A549 (cell line): ENCODE data around the gene SERTAD2. TPM values are rescaled to one million over a fixed set of nuclear protein-coding genes. Genes with fewer than 3 reads are reported as not detected.

ENCODE experiments used
- ATAC-seq, 2 experiments: fragments of 200-7000 bp in 1 of 2; fragments of >200 bp in 1 of 2; cut with Nextera tagmentation in 1 of 2; cut with Tn5 transposase in 1 of 2; 3 replicates each; pipeline versions ENCODE4 v1.8.0 to v1.9.1; 2018 to 2020; ENCODE audit warnings: mild to moderate bottlenecking in 1 of 2, moderate library complexity in 1 of 2
- CTCF ChIA-PET: fragments of 300-600 bp; sonication (Branson Sonifier 250); formaldehyde crosslinking; extraction: SDS; loops from one replicate; lab custom pipeline; 2021; ENCODE audit warnings: antibody characterized with exemption, inconsistent platforms; lab: Yijun Ruan, JAX
- POLR2A ChIA-PET: fragments of 350-600 bp; formaldehyde crosslinking; extraction: SDS; loops from one replicate; lab custom pipeline; 2021; ENCODE audit warnings: antibody characterized with exemption, inconsistent platforms; lab: Yijun Ruan, JAX
- DNase-seq, 2 experiments: peaks; one replicate each; pipeline versions ENCODE4 v3.0.0 to v3.0.0-alpha.2; 2011 to 2016; ENCODE audit warnings: low read depth in 1 of 2, low spot score in 1 of 2
- FAIRE-seq: peaks from 2 replicates; lab custom pipeline; 2011; peaks lifted over from hg19 to GRCh38; lab: Jason Lieb, UNC
- H3K27ac ChIP-seq, 2 experiments: fragments of >200 bp; sonication (Bioruptor Twin); formaldehyde crosslinking; 3 replicates each; pipeline ENCODE4 v1.5.1; 2016 to 2017
- H3K4me1 ChIP-seq: fragments of >200 bp; sonication (Bioruptor Twin); formaldehyde crosslinking; 3 replicates; pipeline ENCODE4 v1.6.1; 2016
- H3K4me2 ChIP-seq: fragments of >200 bp; sonication (Bioruptor Twin); formaldehyde crosslinking; 3 replicates; pipeline ENCODE4 v1.6.1; 2016
- H3K4me3 ChIP-seq: fragments of >200 bp; sonication (Bioruptor Twin); formaldehyde crosslinking; 3 replicates; pipeline ENCODE4 v1.5.1; 2016
- H3K9me3 ChIP-seq: fragments of >200 bp; sonication (Bioruptor Twin); formaldehyde crosslinking; 3 replicates; pipeline ENCODE4 v1.6.1; 2016
- BHLHE40 ChIP-seq: IDR thresholded peaks from 2 replicates; pipeline ENCODE4 v1.6.1; 2012; ENCODE audit warnings: low read depth, low read length, inconsistent platforms
- CBX2 ChIP-seq: fragments of 200-600 bp; sonication (generic); IDR thresholded peaks from 2 replicates; pipeline ENCODE4 v1.6.1; 2016; ENCODE audit warnings: low read depth, mild to moderate bottlenecking, borderline replicate concordance
- CEBPB ChIP-seq, 2 experiments: fragments of >200 bp in 1 of 2; sonication (Bioruptor Twin) in 1 of 2; formaldehyde crosslinking in 1 of 2; IDR thresholded peaks; 2 replicates each; pipeline ENCODE4 v1.6.1; 2012 to 2016
- FOSB ChIP-seq: fragments of 250-450 bp; sonication (Bioruptor Pico); IDR thresholded peaks from 2 replicates; pipeline ENCODE4 v1.5.0; 2020; ENCODE audit warnings: mild to moderate bottlenecking, moderate library complexity
- HDAC2 ChIP-seq: fragments of 200-600 bp; sonication (generic); IDR thresholded peaks from 2 replicates; pipeline ENCODE4 v1.6.1; 2016
- HOXB5 ChIP-seq: fragments of 250-450 bp; sonication (Bioruptor Pico); IDR thresholded peaks from 2 replicates; pipeline ENCODE4 v1.5.0; 2020; ENCODE audit warnings: mild to moderate bottlenecking, moderate library complexity
- JUNB ChIP-seq: fragments of >200 bp; sonication (Bioruptor Twin); formaldehyde crosslinking; IDR thresholded peaks from 2 replicates; pipeline ENCODE4 v1.6.1; 2016
- KDM1A ChIP-seq: fragments of 200-600 bp; sonication (generic); IDR thresholded peaks from 2 replicates; pipeline ENCODE4 v1.6.1; 2016; ENCODE audit warnings: low read depth, mild to moderate bottlenecking
- NPAS2 ChIP-seq: fragments of 250-450 bp; sonication (Bioruptor Pico); IDR thresholded peaks from 2 replicates; pipeline ENCODE4 v1.8.0; 2022; ENCODE audit warnings: mild to moderate bottlenecking, moderate library complexity, borderline replicate concordance
- PHF8 ChIP-seq: fragments of 200-600 bp; sonication (generic); IDR thresholded peaks from 2 replicates; pipeline ENCODE4 v1.6.1; 2016; ENCODE audit warnings: low read depth, mild to moderate bottlenecking, antibody characterized with exemption, moderate library complexity, borderline replicate concordance
- RAD21 ChIP-seq, 2 experiments: fragments of >200 bp in 1 of 2; sonication (Bioruptor Twin) in 1 of 2; formaldehyde crosslinking in 1 of 2; IDR thresholded peaks in 1 of 2; conservative IDR thresholded peaks in 1 of 2; 2 replicates in 1 of 2; 3 replicates in 1 of 2; pipeline ENCODE4 v1.6.1; 2012 to 2018; ENCODE audit warnings: inconsistent platforms in 1 of 2
- RCOR1 ChIP-seq: fragments of 150-350 bp; IDR thresholded peaks from 2 replicates; pipeline ENCODE4 v1.6.1; 2014; ENCODE audit warnings: antibody characterized with exemption, low read length, low read depth
- RFX5 ChIP-seq: fragments of 450-650 bp; IDR thresholded peaks from 2 replicates; pipeline ENCODE4 v1.7.1; 2014; ENCODE audit warnings: antibody characterized with exemption, mild to moderate bottlenecking, moderate library complexity
- RNF2 ChIP-seq: fragments of 200-600 bp; sonication (generic); IDR thresholded peaks from 2 replicates; pipeline ENCODE4 v1.6.1; 2016; ENCODE audit warnings: low read depth, mild to moderate bottlenecking, antibody characterized with exemption, moderate library complexity, borderline replicate concordance
- SMC3 ChIP-seq: fragments of >200 bp; sonication (Bioruptor Twin); formaldehyde crosslinking; IDR thresholded peaks from 3 replicates; pipeline ENCODE4 v1.6.1; 2018; ENCODE audit warnings: inconsistent platforms
- SREBF2 ChIP-seq: fragments of 450-650 bp; IDR thresholded peaks from 2 replicates; pipeline ENCODE4 v1.6.1; 2014; ENCODE audit warnings: mild to moderate bottlenecking, moderate library complexity
- TP53 ChIP-seq: fragments of 250-450 bp; sonication (Bioruptor Pico); IDR thresholded peaks from 2 replicates; pipeline ENCODE4 v1.5.0; 2021; ENCODE audit warnings: mild to moderate bottlenecking, moderate library complexity
- WGBS: methylation state at CpG from one replicate; pipeline ENCODE4 v1.1.6; 2017; ENCODE audit errors: missing lambda C conversion rate; 5-methylcytosine and 5-hydroxymethylcytosine counted together
- polyA plus RNA-seq, 4 experiments: library from polyadenylated mRNA; depleted of rRNA in 3 of 4; stranded (reverse); fragments of >200 nt; fragmentation: RNase III in 1 of 4; extraction: RNeasy Plus Mini Kit Qiagen cat#74134 plus additional on column Dnase treatment in 1 of 4; gene quantifications; 2 replicates in 3 of 4; 3 replicates in 1 of 4; pipeline ENCODE4 v1.2.3, GENCODE V29; 2011 to 2017
- TF ChIP-seq, protein P1 (sequence below): IDR thresholded peaks from 2 replicates; pipeline ENCODE4 v1.6.1; 2012
- TF ChIP-seq, protein P2 (sequence below): IDR thresholded peaks from 2 replicates; pipeline ENCODE4 v1.6.1; 2012; ENCODE audit warnings: low read depth, borderline replicate concordance

Gene SERTAD2
- polyA plus RNA-seq, 2 of the 4 experiments (the other 2 are of a cell fraction), result 11.8 TPM

DNA sequence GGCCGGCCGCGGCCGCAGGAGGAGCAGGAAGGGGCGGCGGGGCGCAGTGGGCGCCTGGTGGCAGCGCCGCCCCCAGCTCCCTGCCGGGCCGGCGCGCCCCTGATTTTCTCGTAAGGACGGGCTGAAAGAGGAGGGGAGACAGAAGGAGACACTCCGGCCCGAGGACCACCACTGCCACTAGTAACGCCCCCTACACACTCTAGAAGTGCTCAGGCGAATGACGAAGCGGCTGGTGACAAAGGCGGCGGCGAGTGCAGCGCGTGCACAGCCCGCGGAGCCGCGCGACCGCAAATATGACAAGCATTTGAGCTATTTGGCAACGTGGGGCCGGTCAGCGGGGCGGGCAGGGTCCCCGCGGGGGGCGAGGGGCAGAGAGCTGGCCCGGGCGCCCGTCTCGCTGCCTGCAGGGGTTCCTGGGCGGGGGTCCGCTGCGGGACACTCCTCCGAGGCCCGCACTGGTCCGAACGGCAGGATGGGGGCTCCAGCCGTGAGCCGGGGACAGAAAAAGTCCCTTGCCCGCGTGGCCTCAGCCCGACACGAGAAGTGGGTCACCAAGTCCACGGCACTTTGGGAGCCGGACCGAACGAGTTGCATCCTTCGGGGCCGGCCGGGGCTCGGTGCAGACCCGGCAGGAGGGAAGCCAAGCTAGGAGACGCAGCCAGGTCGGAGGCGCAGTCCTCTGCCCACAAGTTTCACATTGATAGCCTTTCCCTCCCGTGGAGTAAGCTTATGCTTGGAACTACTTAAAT, 524 bp upstream of the SERTAD2 start (continued):
- peak; percentile 86; the same call in 1 of the 2 replicates for TF ChIP-seq PHF8
- TF ChIP-seq HOXB5 (CRISPR knock-in tag), result 0 out of 2 replicates have a peak, but pooled peaks have one; percentile 34

DNA sequence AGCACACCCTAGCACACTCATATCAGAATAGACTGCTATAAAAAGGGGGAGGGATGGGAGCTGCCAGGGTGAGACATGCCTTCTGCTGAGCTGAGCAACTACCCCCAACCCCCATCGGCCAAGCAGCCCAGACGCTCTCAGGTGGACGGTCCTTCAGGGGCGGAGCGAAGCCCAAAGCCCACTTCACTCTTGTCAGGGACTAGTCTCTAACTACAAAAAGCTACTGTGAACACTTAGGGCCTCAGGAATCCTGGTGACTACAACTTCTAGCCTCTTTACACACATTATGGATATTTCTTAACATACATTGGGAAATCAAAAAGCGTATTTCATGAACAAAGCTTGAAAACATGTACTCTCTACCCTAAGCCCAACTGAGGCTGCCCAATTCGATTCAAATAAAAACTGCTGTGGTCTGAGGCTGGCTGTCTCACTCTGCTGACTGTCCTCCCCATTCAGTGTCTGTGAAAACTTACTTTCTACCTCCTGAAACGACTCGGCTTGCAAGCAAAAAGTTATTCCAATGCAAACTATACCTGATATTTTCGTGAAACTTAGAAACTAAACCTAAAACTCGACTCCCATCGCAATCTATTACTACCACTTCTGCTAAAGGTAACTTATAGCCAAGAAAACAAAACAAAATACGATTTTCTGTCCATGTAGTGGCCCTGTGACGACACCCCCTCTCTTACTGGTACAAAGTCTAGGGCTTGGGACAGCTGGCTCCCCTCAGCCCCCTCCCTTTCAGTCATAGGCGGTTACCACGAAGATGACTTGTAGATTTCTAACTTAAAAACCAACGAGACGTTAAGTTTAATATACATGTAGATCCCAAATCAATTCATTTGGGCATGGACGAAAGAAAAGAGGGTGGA, 1.2 kb downstream of the SERTAD2 start:
- peak; percentile 12 to 42; a peak in 4 of 6 replicates for ATAC-seq
- peak; percentile 8 to 40; a peak in 2 of 4 replicates for TF ChIP-seq CEBPB (IDR thresholded peaks at IDR 0.05)
- no peak for TF ChIP-seq JUNB
- TF ChIP-seq, protein P1, sequence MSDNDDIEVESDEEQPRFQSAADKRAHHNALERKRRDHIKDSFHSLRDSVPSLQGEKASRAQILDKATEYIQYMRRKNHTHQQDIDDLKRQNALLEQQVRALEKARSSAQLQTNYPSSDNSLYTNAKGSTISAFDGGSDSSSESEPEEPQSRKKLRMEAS, result 0 out of 2 replicates have a peak, but pooled peaks have one; percentile 1
- Histone ChIP-seq H3K9me3 (no peaks in the 10 kb centered on the region), H3K4me1 (peaks cover 59% of the 10 kb centered on the region), H3K27ac (peak overlapping the region; percentile 93 to 99), H3K4me2 (peak overlapping the region; percentile 89), H3K4me3 (peak overlapping the region; percentile 80)
- POLR2A ChIA-PET, result interaction anchor here (1.0 to 6.0 kb wide), 20 partner anchors 8 to 216 kb away, joined by 3 to 172 read pairs (median 12); partner anchors contain the start of gene AFTPH
- CTCF ChIA-PET, result interaction anchor here (0.6 to 6.4 kb wide), 27 partner anchors 8 to 921 kb away, joined by 3 to 50 read pairs (median 5); no protein-coding TSS in a partner anchor
- WGBS, result 2% methylated on average over 19 of the region's 19 CpGs
- peak; percentile 51 to 54 for DNase-seq
- no peak for FAIRE-seq

DNA sequence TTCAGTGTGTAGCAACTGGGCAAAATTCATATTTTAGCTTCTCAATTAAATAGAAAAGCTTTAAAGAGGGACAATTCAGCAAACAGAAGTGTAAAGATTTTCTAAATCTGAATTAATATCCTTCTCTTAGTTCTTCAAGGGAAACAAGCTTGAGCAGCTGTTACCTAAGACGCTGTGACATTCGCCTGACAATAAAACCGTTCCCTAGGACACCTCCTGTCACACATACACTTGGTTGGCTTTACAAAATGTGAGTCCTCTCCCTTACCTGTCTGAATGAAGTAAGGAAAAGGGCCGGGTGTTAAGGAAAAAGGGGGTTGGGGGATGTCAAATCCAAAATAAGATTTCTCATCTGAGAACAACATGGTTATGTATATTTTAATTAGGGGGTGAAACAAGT, 2.1 kb downstream of the SERTAD2 start:
- Histone ChIP-seq H3K4me3 (peak overlapping the region; percentile 80; the same call in 1 of the 3 replicates), H3K27ac (peak overlapping the region; percentile 58 to 93; a peak in 3 of 6 replicates), H3K4me1 (peaks cover 68% of the 10 kb centered on the region), H3K4me2 (peak overlapping the region; percentile 89), H3K9me3 (no peaks in the 10 kb centered on the region)
- ChIA-PET POLR2A (interaction anchor here (1.0 to 6.0 kb wide), 3 partner anchors 99 to 208 kb away, joined by 3 to 172 read pairs (median 58); no protein-coding TSS in a partner anchor), CTCF (interaction anchor here (0.6 to 6.4 kb wide), 26 partner anchors 13 to 922 kb away, joined by 3 to 50 read pairs (median 4); no protein-coding TSS in a partner anchor)
- DNase-seq (no peak), ATAC-seq (no peak), FAIRE-seq (no peak)
- no peak for TF ChIP-seq KDM1A
- TF ChIP-seq SREBF2, result no peak
- TF ChIP-seq TP53, result no peak
- no peak for TF ChIP-seq BHLHE40
- no peak for TF ChIP-seq NPAS2 (CRISPR knock-in tag)
- no peak for TF ChIP-seq RFX5
- no peak for TF ChIP-seq FOSB (CRISPR knock-in tag)
- TF ChIP-seq RAD21 (conservative IDR thresholded peaks at IDR 0.05 in 1 of 2, IDR thresholded peaks at IDR 0.05 in 1 of 2), result no peak
- no peak for TF ChIP-seq RNF2
- TF ChIP-seq, protein P2, sequence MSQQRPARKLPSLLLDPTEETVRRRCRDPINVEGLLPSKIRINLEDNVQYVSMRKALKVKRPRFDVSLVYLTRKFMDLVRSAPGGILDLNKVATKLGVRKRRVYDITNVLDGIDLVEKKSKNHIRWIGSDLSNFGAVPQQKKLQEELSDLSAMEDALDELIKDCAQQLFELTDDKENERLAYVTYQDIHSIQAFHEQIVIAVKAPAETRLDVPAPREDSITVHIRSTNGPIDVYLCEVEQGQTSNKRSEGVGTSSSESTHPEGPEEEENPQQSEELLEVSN, result no peak
- TF ChIP-seq SMC3, result no peak
- no peak for TF ChIP-seq JUNB
- no peak for TF ChIP-seq HDAC2
- TF ChIP-seq CBX2, result no peak
- no peak for TF ChIP-seq RCOR1
- WGBS, result 58% methylated on average over 4 of the region's 4 CpGs
